Neural cell (in vitro differentiated cells): ENCODE data around the gene CIT.

ENCODE experiments used
- CTCF ChIP-seq: fragments of 450-650 bp; IDR thresholded peaks from 2 replicates; pipeline ENCODE4 v1.5.1; 2014; ENCODE audit warnings: antibody characterized with exemption, mild to moderate bottlenecking, moderate library complexity; ENCODE audit not compliant: poor library complexity, severe bottlenecking
- EZH2 ChIP-seq: fragments of 200-600, 300-800 bp; shearing (Covaris generic), sonication (generic); IDR thresholded peaks from 2 replicates; pipeline ENCODE4 v1.6.1; 2014; ENCODE audit warnings: antibody characterized with exemption, low read length, borderline replicate concordance, mild to moderate bottlenecking; ENCODE audit not compliant: insufficient read depth, poor library complexity, severe bottlenecking
- POLR2AphosphoS5 ChIP-seq: IDR thresholded peaks from 2 replicates; pipeline ENCODE4 v1.6.1; 2012
- RAD21 ChIP-seq: fragments of 450-650 bp; conservative IDR thresholded peaks from 2 replicates; pipeline ENCODE4 v1.6.1; 2014; ENCODE audit warnings: antibody characterized with exemption, mild to moderate bottlenecking, moderate library complexity
- SMC3 ChIP-seq: fragments of 450-650 bp; conservative IDR thresholded peaks from 2 replicates; pipeline ENCODE4 v1.6.1; 2014; ENCODE audit warnings: antibody characterized with exemption, mild to moderate bottlenecking, moderate library complexity; ENCODE audit not compliant: poor library complexity

- no peak for TF ChIP-seq CTCF
- no peak for TF ChIP-seq POLR2AphosphoS5
- no peak for TF ChIP-seq RAD21
- TF ChIP-seq EZH2, result no peak
- no peak for TF ChIP-seq SMC3
Measured at GRCh38 chr12:119692410-119692809, 184.7 kb downstream of the CIT start.
